Mammary epithelial cell (primary cell): ENCODE measurements around the gene EXOSC10.

Source experiments
- CTCF ChIP-seq, 2 donors: IDR thresholded peaks in 1 of 2; conservative IDR thresholded peaks in 1 of 2; 2 replicates each; pipeline ENCODE4 v1.5.1; 2011 to 2012; ENCODE audit warnings: inconsistent platforms in 2 of 2, low read length in 2 of 2, mild to moderate bottlenecking in 2 of 2, control low read depth in 1 of 2, low read depth in 1 of 2; ENCODE audit not compliant: insufficient read depth in 1 of 2; ENCODE audit errors: extremely low read depth in 1 of 2
- EZH2 ChIP-seq: IDR thresholded peaks from 2 replicates; pipeline ENCODE4 v1.6.1; 2012; ENCODE audit warnings: low read length, inconsistent platforms, borderline replicate concordance

GRCh38 chr1:11070876-11071275 lies 28.8 kb downstream of the EXOSC10 start:
- TF ChIP-seq CTCF (conservative IDR thresholded peaks at IDR 0.05 in 1 of 2, IDR thresholded peaks at IDR 0.05 in 1 of 2; ENCODE audit: extremely low read depth in 1 of 2, insufficient read depth in 1 of 2, low read depth in 1 of 2, low read length in 2 of 2): no peak
- TF ChIP-seq EZH2: no peak
